ENCODE results near the gene TXN2. TPM values are rescaled to one million over a fixed set of nuclear protein-coding genes. Genes with fewer than 3 reads are reported as not detected.

TXN2 gene
- total RNA-seq, 4 donors from 2014 or later: 75.7 to 116 (median 92.9) TPM

- peaks cover 0 to 25% (median 0%) of the 10 kb centered on the region in 4 donors for H3K4me1 ChIP-seq
Observed at GRCh38 chr22:36442506-36443197, 38.8 kb downstream of the TXN2 start.

GRCh38 chr22:36440429-36441002, 40.9 kb downstream of the TXN2 start:
- H3K4me3 ChIP-seq: no peak overlapping the region
- H3K36me3 ChIP-seq: no peaks in the 10 kb centered on the region
- peaks cover 7 to 36% (median 8%) of the 10 kb centered on the region in 4 donors for H3K4me1 ChIP-seq
- no peaks in the 10 kb centered on the region for H3K9me3 ChIP-seq
- TF ChIP-seq POLR2A (IDR thresholded peaks at IDR 0.05) (no peak), CTCF (IDR thresholded peaks at IDR 0.05) (no peak)
- H3K27me3 ChIP-seq: no peaks in the 10 kb centered on the region
- H3K27ac ChIP-seq: peak overlapping the region in 2 of 4 donors; percentile 37 to 62
- no peak for DNase-seq

More at GRCh38 chr22:36442506-36443197, 38.8 kb downstream of the TXN2 start:
- peak in 2 of 3 donors; percentile 75 to 76 for DNase-seq
- Histone ChIP-seq H3K36me3 (no peaks in the 10 kb centered on the region), H3K9me3 (no peaks in the 10 kb centered on the region), H3K27me3 (no peaks in the 10 kb centered on the region), H3K27ac (peak overlapping the region in 3 of 4 donors; percentile 10 to 60 (median 28)), H3K4me3 (no peak overlapping the region)
- no peak for TF ChIP-seq CTCF (IDR thresholded peaks at IDR 0.05)
- no peak for TF ChIP-seq POLR2A (IDR thresholded peaks at IDR 0.05)

GRCh38 chr22:36439481-36440271, 41.8 kb downstream of the TXN2 start:
- Histone ChIP-seq H3K27me3 (no peaks in the 10 kb centered on the region), H3K36me3 (no peaks in the 10 kb centered on the region), H3K4me3 (no peak overlapping the region), H3K9me3 (no peaks in the 10 kb centered on the region), H3K27ac (peak overlapping the region in 3 of 4 donors; percentile 38 to 66 (median 62)), H3K4me1 (peaks cover 7 to 42% (median 11%) of the 10 kb centered on the region in 4 donors)
- TF ChIP-seq POLR2A (IDR thresholded peaks at IDR 0.05) (no peak), CTCF (IDR thresholded peaks at IDR 0.05) (no peak)
- DNase-seq: peak in 1 of 3 donors; percentile 72

- Histone ChIP-seq H3K36me3 (no peaks in the 10 kb centered on the region), H3K27ac (peak overlapping the region; percentile 3 to 79 (median 72)), H3K9me3 (no peaks in the 10 kb centered on the region), H3K4me3 (no peak overlapping the region), H3K27me3 (no peaks in the 10 kb centered on the region), H3K4me1 (peaks cover 7 to 53% (median 13%) of the 10 kb centered on the region in 4 donors)
- DNase-seq: peak; percentile 68 to 85 (median 74)
- TF ChIP-seq POLR2A (IDR thresholded peaks at IDR 0.05) (no peak), CTCF (IDR thresholded peaks at IDR 0.05) (peak in 1 of 6 experiments; percentile 2)
Observed at GRCh38 chr22:36435516-36436415, 45.7 kb downstream of the TXN2 start.

Data from Peyer's patch (tissue), 4 donors.